ENCODE measurements around the gene ZBTB21.
A peak's percentile ranks its signal among the peaks of the same experiment; 100 is the strongest.
"Not testable (repeated sequence)": the region's sequence is repeated elsewhere in the genome, so short reads cannot be mapped to it uniquely, and the experiment has no call there.

ZBTB21 gene

DNA sequence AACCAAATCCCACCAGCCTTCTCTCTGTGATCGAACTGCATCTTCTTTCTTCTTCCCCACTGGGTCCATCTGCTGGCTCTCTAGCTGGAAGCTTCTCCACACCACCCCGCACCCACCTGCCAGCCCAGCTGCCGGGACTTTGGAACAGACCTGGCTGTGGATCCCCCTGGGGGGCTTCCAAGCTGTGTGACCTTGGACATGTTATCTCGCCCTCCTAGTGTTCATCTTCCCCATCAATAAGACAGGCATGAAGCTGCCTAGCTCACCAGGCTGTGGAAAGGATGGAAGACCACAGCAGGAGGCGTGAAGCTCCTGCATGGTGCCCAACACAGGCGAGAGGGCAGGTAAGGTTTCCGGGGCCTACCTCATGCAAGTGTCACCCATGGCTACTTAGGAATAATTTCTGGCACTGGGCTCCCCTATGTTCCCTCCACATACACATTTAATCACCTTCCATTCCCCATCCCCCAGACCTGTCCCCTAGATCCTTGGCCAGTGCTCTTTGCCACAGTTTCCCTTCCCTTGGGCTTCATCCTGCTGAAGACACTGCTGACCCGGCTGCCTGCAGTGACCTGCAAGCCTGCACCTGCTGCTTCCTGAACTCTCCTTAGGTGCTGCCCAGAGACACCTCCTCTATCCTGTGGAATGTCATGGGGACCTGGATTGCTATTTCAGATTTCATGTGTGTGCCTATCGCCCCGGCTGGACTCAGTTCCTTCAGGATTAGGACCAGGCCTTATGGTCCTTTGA lies 43.1 kb downstream of the ZBTB21 start:
- DNase-seq, result no peak

DNA sequence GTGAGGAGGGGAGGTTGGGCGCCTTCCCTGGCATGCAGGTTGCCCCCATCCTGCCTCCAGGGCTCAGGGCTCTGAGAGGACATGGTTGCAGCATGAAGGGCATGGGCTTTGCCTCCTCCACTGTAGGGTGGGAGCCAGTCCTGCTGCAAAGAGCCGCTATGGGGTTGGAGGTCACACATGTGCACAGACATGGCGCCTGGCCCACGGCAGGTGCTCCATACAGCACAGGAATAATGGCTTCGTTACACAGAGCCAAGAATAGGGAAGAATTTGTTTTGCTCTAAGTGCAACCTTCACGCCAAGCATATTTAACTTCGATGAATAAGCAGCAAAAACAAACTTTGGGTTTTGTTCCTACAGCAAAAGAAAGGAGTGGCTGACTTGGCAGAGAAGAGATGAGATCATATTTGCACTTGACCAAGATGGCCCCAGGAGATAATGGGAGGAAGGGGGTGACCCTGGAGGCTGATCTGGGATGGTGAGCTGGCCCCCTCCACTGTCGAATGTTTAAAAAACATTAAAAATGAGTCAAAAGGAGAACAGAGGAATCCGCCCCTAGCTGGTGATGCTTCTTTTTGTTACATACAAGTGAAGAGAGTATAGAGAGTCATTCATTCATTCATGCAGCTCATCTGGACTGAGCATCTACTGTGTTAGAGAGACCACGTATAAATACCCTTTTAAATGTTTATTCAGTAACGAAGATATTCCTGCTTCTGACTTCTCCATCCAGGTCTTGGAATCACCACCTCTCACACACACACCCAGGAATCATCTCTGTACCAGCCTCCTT lies 43.9 kb downstream of the ZBTB21 start:
- DNase-seq, result no peak

- no peak for DNase-seq
These were observed 44.6 kb downstream of the ZBTB21 start for GRCh38 chr21:41965461-41966013.

DNA sequence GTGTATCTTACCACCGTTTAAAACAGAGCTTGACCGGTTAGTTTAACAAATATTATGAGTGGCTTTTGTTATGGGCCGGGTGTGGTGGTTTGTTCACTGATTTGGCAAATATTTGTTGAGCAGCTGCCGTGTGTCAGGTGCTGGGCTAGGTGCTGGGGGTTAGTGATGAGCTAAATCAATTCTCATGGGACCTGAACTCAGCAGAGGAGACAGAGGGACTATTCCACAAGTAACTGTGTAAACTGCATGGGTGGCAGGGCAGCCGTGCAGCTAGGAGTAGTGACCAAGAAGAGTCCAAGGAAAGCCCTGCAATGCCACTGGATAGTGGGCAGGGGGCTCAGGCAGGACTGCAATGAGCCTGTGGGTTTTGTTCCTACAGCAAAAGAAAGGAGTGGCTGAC lies 45.1 kb downstream of the ZBTB21 start:
- no peak for DNase-seq

- DNase-seq, result no peak
These were observed 46.0 kb downstream of the ZBTB21 start for GRCh38 chr21:41964171-41964570.

- no peak for DNase-seq
These were observed 47.7 kb downstream of the ZBTB21 start for GRCh38 chr21:41962425-41962966.

DNA sequence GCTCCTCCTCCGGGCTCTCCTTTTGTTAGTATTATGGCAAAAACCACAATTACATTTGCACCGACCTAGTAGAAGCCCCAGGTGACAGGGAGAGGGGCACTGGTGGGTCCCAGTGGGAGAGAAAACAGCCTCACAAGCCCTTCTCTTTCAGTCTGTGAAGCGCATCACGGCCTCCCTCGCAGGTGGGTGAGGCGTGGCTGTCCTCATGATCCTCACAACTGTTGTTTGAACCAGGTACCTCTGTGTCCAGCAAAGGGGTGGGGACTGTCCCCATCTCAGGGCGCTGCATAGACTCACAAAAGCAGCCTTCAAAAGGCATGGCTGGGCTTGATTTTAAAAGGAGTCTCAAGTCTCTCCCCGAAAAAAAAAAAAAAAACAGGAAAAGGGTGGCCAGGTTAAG lies 48.4 kb downstream of the ZBTB21 start:
- DNase-seq, result no peak

GRCh38 chr21:41961282-41961701 lies 48.9 kb downstream of the ZBTB21 start:
- no peak for DNase-seq

GRCh38 chr21:41960386-41960785 lies 49.8 kb downstream of the ZBTB21 start:
- no peak for DNase-seq

DNA sequence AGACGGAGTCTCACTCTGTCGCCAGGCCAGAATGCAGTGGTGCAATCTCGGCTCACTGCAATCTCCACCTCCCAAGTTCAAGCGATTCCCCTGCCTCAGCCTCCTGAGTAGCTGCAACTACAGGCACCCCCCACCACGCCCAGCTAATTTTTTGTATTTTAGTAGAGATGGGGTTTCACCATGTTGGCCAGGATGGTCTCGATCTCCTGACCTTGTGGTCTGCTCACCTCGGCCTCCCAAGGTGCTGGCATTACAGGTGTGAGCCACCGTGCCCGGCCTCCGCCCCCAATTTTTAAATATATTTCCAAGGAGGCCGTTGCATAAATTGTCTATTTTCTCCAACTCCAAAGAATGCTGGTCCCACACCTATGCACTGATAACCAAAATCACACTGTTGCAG lies 50.5 kb downstream of the ZBTB21 start:
- DNase-seq, result not testable (repeated sequence)

DNA sequence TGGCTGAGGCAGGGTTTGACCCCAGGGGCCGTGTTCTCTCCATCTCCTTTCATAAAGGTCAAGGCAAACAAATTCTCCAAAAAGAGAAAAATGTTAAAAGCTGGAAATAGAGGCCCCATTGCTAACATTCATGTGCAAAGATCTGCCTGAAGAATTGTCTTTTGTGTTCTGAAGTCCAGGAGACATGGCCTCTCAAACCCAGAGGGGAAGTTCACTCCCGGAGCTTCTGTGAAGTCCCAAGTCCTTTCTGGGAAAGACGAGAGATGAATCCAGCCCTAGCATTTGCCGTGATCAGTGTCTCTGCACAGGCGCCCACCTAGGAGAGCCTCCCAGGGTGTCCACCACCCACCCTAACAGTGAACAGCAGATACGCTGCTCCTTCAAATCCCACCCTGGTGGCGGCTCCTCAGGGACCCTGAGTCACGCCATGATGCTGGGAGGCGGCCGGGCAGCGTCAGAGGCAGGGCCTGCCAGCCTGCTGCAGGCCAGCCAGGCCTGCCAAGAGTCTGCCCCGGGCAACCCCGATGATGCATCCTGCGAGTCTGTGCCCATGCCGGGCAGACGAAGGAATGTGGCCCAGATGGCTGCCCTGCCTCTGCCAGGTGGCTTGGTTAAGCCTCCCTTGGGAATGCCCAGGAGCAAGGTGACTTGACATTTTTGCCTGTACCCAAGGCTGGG lies 51.1 kb downstream of the ZBTB21 start:
- peak in 4 of 14 donors; percentile 18 to 80 (median 32) for DNase-seq

DNA sequence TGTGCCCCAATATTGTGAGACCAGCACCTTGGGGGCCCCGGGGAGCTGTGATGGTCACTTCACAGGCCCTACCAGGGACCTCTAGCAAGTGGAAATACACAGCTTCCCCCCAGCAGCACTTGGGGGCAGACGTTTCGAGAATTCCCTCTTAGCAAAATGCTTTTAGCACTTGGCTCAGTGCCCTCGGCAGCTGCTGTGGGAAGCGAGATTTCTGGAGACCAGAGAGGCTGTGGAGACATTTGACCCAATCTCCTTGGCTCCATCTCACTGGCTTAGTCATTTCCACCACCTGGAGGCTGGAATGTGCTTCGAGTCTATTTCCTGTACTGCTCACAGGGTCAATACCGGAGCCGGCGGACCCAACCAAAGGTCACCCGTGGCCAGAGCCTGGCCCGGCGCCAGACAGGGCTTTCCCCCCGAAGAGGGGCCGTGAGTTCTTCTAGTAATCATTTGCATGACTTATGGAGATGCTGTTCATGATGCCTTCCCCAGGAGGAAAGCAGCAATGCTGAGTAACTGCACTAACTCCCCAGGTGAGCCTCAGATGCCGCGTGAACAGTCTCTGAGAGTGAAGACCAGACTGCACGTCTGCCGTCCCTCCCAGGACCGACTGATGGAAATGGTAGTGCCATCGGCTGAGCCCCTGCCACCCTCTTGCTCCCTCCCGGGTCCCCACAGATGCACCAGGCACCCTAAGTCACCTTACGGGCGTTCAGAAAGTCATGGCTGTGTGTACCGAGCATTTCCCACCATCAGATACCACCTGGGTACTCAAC lies 52.0 kb downstream of the ZBTB21 start:
- no peak for DNase-seq

GRCh38 chr21:41956926-41957729 lies 53.0 kb downstream of the ZBTB21 start:
- no peak for DNase-seq

GRCh38 chr21:41955516-41955915 lies 54.6 kb downstream of the ZBTB21 start:
- DNase-seq, result no peak

DNA sequence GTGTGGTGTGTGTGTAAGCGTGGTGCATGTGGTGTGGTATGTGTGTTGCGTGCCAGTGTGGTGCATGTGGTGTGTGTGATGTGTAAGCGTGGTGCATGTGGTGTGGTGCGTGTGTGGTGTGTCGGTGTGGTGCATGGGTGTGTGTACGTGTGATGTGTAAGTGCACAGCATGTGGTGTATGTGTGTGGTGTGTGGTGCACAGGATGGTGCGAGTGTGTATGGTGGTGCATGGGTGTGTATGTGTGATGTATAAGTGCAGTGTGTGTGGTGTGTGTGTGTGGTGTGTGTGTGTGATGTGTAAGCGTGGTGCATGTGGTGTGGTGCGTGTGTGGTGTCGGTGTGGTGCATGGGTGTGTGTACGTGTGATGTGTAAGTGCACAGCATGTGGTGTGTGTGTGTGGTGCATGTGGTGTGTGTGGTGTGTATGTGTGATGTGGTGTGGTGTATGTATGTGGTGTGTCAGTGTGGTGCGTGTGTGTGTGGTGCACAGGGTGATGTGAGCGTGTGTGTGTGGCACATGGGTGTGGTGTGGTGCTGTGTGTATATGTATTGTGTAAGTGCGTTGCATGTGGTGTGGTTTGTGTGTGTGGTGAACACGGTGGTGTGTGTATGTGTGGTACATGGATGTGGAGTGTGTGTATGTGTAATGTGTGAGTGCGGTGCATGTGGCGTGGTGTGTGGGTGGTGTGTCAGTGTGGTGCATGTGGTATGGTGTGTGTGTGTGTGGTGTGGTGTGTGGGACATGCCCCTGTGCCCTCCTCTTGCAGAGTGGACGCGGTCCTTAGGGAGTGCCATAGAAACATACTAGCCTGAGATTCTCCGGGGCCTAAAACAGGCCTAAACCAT lies 55.3 kb downstream of the ZBTB21 start:
- DNase-seq, result no peak

GRCh38 chr21:41953831-41954653 lies 56.1 kb downstream of the ZBTB21 start, which contains the start of gene C2CD2:
Gene C2CD2, minus strand, starts transcription at chr21:41954018. Its CDS starts 370 bp downstream, at chr21:41953648.
- peak in 5 of 14 donors; percentile 21 to 68 (median 43) for DNase-seq

- no peak for DNase-seq
These were observed 56.8 kb downstream of the ZBTB21 start for GRCh38 chr21:41953249-41953830.

DNA sequence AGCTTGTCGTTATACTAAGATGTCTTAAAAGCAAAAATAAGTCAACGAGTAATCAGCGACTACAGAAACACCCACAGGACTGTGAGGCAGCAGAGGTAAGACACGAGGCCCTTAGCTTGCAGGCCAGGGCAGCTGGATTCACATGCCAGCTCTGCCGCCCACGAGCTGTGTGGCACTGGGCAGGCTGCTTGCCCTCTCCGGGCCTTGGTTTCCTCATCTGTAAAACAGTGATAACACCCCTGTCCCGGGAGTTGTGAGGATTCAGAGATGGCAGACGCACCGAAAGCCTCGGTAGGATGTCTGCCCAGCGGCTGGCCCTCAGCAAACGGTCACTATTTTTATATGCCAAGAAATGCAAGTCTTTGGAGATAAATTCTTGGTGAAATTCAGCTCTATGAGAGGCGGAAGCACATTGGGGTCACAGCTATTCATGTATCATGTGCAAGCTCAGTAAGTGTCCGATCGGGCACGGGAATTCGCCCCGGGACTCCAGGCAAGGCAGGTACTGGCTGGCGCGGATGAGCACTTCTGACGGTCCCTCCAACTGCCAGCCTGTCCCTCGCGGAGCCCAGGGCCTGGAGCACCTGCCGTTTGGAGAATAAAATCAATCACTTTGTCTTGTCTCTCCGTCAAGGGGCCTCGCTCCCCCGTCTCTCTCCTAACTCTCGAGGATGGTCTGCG lies 57.5 kb downstream of the ZBTB21 start:
- DNase-seq, result no peak
